Stimulated activated naive CD8-positive, alpha-beta T cell treated with anti-CD3 and anti-CD28 coated beads, Interleukin-15, Interleukin-2, amounts not matched to agents 100 ng/mL and 50 ng/mL, for 24 hours (primary cell): ENCODE measurements around the gene PLEK.
"Not testable (repeated sequence)": the region's sequence is repeated elsewhere in the genome, so short reads cannot be mapped to it uniquely, and the experiment has no call there.

Experiments
- H3K27ac Mint-ChIP-seq: one replicate; pipeline ENCODE4 v1.8.0; 2021; ENCODE audit warnings: mild to moderate bottlenecking, mixed read lengths
- H3K27me3 Mint-ChIP-seq: one replicate; pipeline ENCODE4 v1.8.0; 2021; ENCODE audit warnings: mixed read lengths
- H3K36me3 Mint-ChIP-seq: one replicate; pipeline ENCODE4 v1.8.0; 2021; ENCODE audit warnings: low read depth, mixed read lengths
- H3K4me1 Mint-ChIP-seq: one replicate; pipeline ENCODE4 v1.8.0; 2021; ENCODE audit warnings: low read depth, mixed read lengths
- H3K4me3 Mint-ChIP-seq: one replicate; pipeline ENCODE4 v1.8.0; 2021; ENCODE audit warnings: mild to moderate bottlenecking, mixed read lengths
- H3K9me3 Mint-ChIP-seq: one replicate; pipeline ENCODE4 v1.8.0; 2021; ENCODE audit warnings: mixed read lengths

PLEK gene

DNA sequence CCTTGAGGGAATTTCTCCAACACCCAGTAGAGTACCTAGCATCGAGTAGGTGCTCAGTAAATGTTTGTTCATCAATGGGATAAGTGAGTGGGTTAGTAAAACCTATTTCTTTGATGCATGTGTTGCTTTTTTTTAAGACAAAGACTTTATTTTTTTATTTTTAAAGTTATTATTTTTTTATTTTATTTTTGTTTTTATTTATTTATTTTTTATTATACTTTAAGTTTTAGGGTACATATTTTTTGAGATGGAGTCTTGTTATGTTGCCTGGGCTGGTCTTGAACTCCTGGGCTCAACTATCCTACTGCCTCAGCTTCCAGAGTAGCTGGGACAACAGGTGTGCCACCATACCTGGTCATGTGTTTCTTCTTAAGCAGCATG, 20.8 kb downstream of the PLEK start:
- Mint-ChIP-seq H3K27me3 (no peaks in the 10 kb centered on the region), H3K9me3 (no peaks in the 10 kb centered on the region), H3K4me3 (peak overlapping the region; percentile 48), H3K4me1 (peaks cover 67% of the 10 kb centered on the region), H3K36me3 (peaks cover 18% of the 10 kb centered on the region), H3K27ac (peak overlapping the region; percentile 56)

DNA sequence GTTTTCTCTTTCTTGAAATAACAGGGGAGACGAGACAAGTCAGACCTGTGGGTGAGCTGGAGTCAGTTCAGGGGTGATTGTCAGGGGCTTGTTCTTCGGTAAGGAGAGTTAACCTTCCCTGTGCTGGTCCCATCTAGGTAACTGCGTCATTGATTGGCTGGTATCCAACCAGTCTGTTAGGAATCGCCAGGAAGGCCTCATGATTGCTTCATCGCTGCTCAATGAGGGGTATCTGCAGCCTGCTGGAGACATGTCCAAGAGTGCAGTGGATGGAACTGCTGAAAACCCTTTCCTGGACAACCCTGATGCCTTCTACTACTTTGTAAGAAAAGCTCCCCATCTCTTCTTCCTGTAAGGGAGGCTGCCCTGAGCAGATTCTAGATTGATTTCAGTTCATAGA, 21.3 kb downstream of the PLEK start:
- Mint-ChIP-seq H3K36me3 (peaks cover 18% of the 10 kb centered on the region), H3K4me1 (peaks cover 71% of the 10 kb centered on the region), H3K9me3 (no peaks in the 10 kb centered on the region), H3K27me3 (no peaks in the 10 kb centered on the region), H3K4me3 (no peak overlapping the region), H3K27ac (peak overlapping the region; percentile 56)

DNA sequence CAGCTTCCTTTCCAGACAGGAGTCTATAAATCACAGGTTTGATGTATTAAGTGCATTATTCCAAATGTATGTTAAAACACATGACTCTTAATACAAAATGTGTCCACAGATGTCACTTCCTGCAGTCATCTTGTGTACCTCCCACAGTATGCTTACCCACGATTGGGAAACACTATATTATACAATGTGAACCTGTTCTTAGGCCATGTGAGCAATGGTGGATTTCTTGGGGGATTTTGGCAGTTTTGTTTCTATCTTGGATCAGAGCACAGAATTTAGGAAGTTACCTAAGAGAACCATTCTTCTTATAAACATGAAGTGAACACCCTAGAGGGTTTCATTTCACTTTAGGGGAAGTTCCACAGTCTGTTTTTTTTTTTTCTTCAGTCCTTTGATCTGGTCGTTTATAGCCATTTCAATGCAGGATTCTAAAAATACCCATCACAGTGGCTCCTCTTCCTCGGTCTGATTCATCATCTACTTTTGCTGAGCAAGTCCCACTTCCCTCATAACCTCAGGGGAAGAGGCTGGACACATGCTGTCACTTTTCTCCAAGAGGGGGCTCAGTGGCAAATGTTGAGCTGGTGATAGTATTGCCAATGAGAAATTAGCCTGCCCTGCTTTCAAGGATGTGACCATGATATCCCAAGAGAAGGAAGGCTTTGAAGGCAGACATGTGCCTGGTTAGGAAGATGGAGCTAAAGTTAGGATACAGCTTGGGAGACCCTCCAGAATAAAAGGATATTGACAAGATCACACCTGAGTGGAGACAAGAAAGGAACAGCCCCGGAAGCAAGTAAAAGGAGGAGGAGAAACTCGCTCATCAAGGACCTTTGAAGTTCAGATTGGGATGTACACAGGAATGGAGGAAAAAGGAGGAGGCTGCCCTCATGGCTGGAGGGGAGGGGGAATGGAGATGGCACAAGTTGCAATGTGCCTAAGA, 22.6 kb downstream of the PLEK start:
- no peaks in the 10 kb centered on the region for H3K9me3 Mint-ChIP-seq
- H3K27ac Mint-ChIP-seq = peak overlapping the region; percentile 93
- H3K4me1 Mint-ChIP-seq = peaks cover 79% of the 10 kb centered on the region
- no peaks in the 10 kb centered on the region for H3K27me3 Mint-ChIP-seq
- H3K4me3 Mint-ChIP-seq = peak overlapping the region; percentile 72
- peaks cover 18% of the 10 kb centered on the region for H3K36me3 Mint-ChIP-seq

- no peaks in the 10 kb centered on the region for H3K27me3 Mint-ChIP-seq
- H3K27ac Mint-ChIP-seq = peak overlapping the region; percentile 93
- peak overlapping the region; percentile 72 for H3K4me3 Mint-ChIP-seq
- peaks cover 75% of the 10 kb centered on the region for H3K4me1 Mint-ChIP-seq
- H3K9me3 Mint-ChIP-seq = no peaks in the 10 kb centered on the region
- H3K36me3 Mint-ChIP-seq = peaks cover 18% of the 10 kb centered on the region
These were observed 23.3 kb downstream of the PLEK start for GRCh38 chr2:68388358-68388757.

GRCh38 chr2:68388772-68389171, 23.7 kb downstream of the PLEK start:
- Mint-ChIP-seq H3K4me3 (peak overlapping the region; percentile 72), H3K27me3 (no peaks in the 10 kb centered on the region), H3K27ac (peak overlapping the region; percentile 93), H3K36me3 (peaks cover 19% of the 10 kb centered on the region), H3K4me1 (peaks cover 71% of the 10 kb centered on the region), H3K9me3 (no peaks in the 10 kb centered on the region)

DNA sequence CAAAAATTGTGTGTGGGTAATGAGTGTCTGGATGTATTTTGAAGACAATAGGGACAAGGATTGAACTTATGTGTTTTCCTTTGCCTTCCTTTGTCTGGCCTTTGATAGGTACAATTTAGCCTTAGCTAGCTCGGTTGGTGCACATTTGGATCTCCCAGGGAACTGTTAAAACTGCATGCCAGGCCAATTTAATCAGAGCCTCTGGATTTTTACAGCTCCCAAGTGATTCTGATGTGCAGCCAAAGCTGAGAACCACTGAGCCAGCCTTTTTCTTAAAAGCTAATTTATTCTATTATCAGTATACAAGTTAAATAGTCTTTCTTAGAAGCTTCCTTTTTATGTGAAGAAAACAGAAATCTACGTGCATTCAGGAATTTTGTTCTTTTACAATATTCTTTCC, 25.0 kb downstream of the PLEK start:
- Mint-ChIP-seq H3K27ac (no peak overlapping the region), H3K4me3 (no peak overlapping the region), H3K36me3 (peaks cover 22% of the 10 kb centered on the region)

GRCh38 chr2:68390586-68390985, 25.5 kb downstream of the PLEK start:
- peaks cover 57% of the 10 kb centered on the region for H3K4me1 Mint-ChIP-seq
- no peaks in the 10 kb centered on the region for H3K9me3 Mint-ChIP-seq
- no peaks in the 10 kb centered on the region for H3K27me3 Mint-ChIP-seq
- H3K27ac Mint-ChIP-seq = no peak overlapping the region
- peaks cover 22% of the 10 kb centered on the region for H3K36me3 Mint-ChIP-seq
- no peak overlapping the region for H3K4me3 Mint-ChIP-seq

More for the DNA sequence above, 25.0 kb downstream of the PLEK start:
- H3K27me3 Mint-ChIP-seq = no peaks in the 10 kb centered on the region
- H3K4me1 Mint-ChIP-seq = peaks cover 62% of the 10 kb centered on the region
- H3K9me3 Mint-ChIP-seq = no peaks in the 10 kb centered on the region

- H3K27ac Mint-ChIP-seq = no peak overlapping the region
- no peaks in the 10 kb centered on the region for H3K27me3 Mint-ChIP-seq
- no peak overlapping the region for H3K4me3 Mint-ChIP-seq
- H3K4me1 Mint-ChIP-seq = peaks cover 52% of the 10 kb centered on the region
- no peaks in the 10 kb centered on the region for H3K9me3 Mint-ChIP-seq
- H3K36me3 Mint-ChIP-seq = peaks cover 22% of the 10 kb centered on the region
These were observed 26.0 kb downstream of the PLEK start for GRCh38 chr2:68391099-68391498.

DNA sequence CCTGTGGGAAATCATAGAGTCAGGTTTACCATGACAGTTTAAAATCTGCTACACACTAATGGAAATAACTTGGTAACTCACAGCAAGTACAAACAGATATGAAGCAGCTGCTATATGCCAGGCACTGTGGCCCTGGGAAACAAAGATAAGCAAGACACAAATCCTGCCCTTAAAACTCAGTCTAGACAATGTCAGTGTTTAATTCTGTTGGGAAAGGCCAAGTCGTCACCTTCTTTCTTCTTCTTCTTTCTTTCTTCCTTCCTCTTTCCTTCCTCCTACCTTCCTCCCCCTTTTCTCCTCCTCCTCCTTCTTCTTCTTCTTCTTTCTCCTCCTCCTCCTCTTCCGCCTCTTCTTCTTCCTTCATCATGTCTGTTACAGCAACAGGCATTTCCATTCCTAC, 26.8 kb downstream of the PLEK start:
- H3K27ac Mint-ChIP-seq = no peak overlapping the region
- peaks cover 22% of the 10 kb centered on the region for H3K36me3 Mint-ChIP-seq
- H3K27me3 Mint-ChIP-seq = no peaks in the 10 kb centered on the region
- peaks cover 46% of the 10 kb centered on the region for H3K4me1 Mint-ChIP-seq
- H3K9me3 Mint-ChIP-seq = no peaks in the 10 kb centered on the region
- H3K4me3 Mint-ChIP-seq = no peak overlapping the region

DNA sequence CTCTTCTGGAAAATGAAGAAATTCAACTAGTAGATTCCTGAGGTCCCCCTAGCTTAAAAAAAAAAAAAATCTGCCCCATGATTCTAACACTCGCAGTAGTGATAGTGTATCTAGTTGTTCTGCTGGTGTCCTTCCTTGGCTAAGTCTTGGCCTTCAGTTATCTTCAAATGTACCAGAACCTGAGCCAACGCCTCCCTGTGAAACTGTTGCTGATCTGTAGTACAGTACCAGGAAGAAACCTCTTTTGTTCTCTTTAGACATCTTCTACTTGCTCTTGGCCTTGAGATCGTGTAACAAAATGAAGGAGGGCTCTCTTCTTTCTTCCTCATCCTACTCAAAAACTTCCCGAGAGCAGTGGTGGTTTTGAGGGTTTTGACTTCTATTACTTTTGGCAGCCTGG, 31.0 kb downstream of the PLEK start:
- Mint-ChIP-seq H3K27me3 (peaks cover 6% of the 10 kb centered on the region), H3K9me3 (peaks cover 12% of the 10 kb centered on the region), H3K27ac (no peak overlapping the region), H3K4me1 (peaks cover 23% of the 10 kb centered on the region), H3K4me3 (no peak overlapping the region), H3K36me3 (peaks cover 28% of the 10 kb centered on the region)

DNA sequence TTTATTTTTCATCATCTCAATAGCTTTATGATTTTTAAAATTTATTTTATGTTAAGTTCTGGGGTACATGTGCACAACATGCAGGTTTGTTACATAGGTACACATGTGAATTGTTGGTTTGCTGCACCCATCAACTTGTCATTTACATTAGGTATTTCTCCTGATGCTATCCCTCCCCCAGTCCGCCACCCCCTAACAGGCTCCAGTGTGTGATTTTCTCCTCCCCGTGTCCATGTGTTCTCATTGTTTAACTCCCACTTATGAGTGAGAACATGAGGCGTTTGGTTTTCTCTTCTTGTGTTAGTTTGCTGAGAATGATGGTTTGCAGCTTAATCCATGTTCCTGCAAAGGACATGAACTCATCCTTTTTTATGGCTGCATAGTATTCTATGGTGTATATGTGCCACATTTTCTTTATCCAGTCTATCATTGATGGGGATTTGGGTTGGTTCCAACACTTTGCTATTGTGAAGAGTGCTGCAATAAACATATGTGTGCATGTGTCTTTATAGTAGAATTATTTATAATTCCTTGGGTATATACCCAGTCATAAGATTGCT, 32.7 kb downstream of the PLEK start:
- not testable (repeated sequence) for H3K27ac Mint-ChIP-seq, H3K27me3 Mint-ChIP-seq, H3K4me3 Mint-ChIP-seq
- Mint-ChIP-seq H3K4me1 (peaks cover 27% of the 10 kb centered on the region), H3K9me3 (peaks cover 15% of the 10 kb centered on the region), H3K36me3 (peaks cover 34% of the 10 kb centered on the region)

- Mint-ChIP-seq H3K4me1 (peaks cover 52% of the 10 kb centered on the region), H3K27ac (no peak overlapping the region), H3K36me3 (peaks cover 23% of the 10 kb centered on the region), H3K27me3 (peaks cover 12% of the 10 kb centered on the region), H3K9me3 (peaks cover 17% of the 10 kb centered on the region), H3K4me3 (no peak overlapping the region)
These were observed 38.1 kb downstream of the PLEK start for GRCh38 chr2:68403199-68403644.

DNA sequence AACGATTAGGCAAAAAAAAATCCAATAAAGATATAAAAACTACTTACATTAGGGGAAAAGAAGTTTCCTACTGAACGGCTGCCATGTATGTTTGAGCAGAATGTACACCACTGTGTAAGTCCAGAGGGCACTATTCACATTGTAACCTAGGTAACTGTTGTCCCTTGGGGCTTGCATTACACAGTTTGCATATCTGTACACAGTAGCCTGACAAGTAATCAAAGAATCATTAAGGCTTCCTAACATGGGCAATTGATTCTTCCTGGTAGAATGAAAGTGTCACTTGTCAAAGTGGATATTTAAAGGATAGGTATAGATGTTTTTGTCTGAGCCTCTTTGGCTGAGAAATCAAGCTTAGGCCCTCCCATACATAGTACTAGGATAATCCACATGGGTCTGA, 39.1 kb downstream of the PLEK start:
- Mint-ChIP-seq H3K4me3 (no peak overlapping the region), H3K27me3 (peaks cover 12% of the 10 kb centered on the region), H3K9me3 (peaks cover 22% of the 10 kb centered on the region), H3K4me1 (peaks cover 52% of the 10 kb centered on the region), H3K36me3 (peaks cover 18% of the 10 kb centered on the region), H3K27ac (no peak overlapping the region)

GRCh38 chr2:68404893-68405799, 40.1 kb downstream of the PLEK start:
- H3K4me1 Mint-ChIP-seq = peaks cover 53% of the 10 kb centered on the region
- H3K9me3 Mint-ChIP-seq = peaks cover 16% of the 10 kb centered on the region
- peaks cover 12% of the 10 kb centered on the region for H3K27me3 Mint-ChIP-seq
- H3K27ac Mint-ChIP-seq = no peak overlapping the region
- H3K36me3 Mint-ChIP-seq = peaks cover 13% of the 10 kb centered on the region
- no peak overlapping the region for H3K4me3 Mint-ChIP-seq
